Transverse colon (tissue), 4 donors: ENCODE data around the gene HMCN1. TPM values are rescaled to one million over a fixed set of nuclear protein-coding genes. Genes with fewer than 3 reads are reported as not detected.

Experiments
- DNase-seq: peaks from one replicate; pipeline ENCODE4 v3.0.0-alpha.2; 2019
- H3K27ac ChIP-seq, 4 donors: fragments of 200-600 bp; sonication (generic); 2 replicates each; pipeline ENCODE4 v1.5.1; 2016 to 2018; ENCODE audit warnings: inconsistent platforms in 4 of 4
- H3K27me3 ChIP-seq: fragments of 200-600 bp; sonication (generic); 2 replicates; pipeline ENCODE4 v1.5.1; 2017; ENCODE audit warnings: inconsistent platforms
- H3K36me3 ChIP-seq, 4 donors: fragments of 200-600 bp; sonication (generic); 2 replicates each; pipeline ENCODE4 v1.5.1; 2017 to 2019; ENCODE audit warnings: inconsistent platforms in 4 of 4
- H3K4me1 ChIP-seq, 4 donors: fragments of 200-600 bp; sonication (generic); 2 replicates each; pipeline ENCODE4 v1.5.1; 2017 to 2020; ENCODE audit warnings: inconsistent platforms in 4 of 4
- H3K4me3 ChIP-seq, 4 donors: fragments of 200-600 bp; sonication (generic); 1 replicate in 1 of 4; 2 replicates in 3 of 4; pipeline versions ENCODE4 v1.5.1 to v1.6.1; 2017 to 2019; ENCODE audit warnings: inconsistent platforms in 4 of 4
- H3K9me3 ChIP-seq, 2 donors: fragments of 200-600 bp; sonication (generic); 2 replicates each; pipeline ENCODE4 v1.5.1; 2017 to 2019; ENCODE audit warnings: inconsistent platforms in 2 of 2
- EP300 ChIP-seq: sonication (generic); formaldehyde crosslinking; IDR thresholded peaks from one replicate; pipeline ENCODE4 v1.6.1; 2017; ENCODE audit warnings: antibody characterized with exemption, low read depth
- POLR2A ChIP-seq: fragments of 450-650 bp; IDR thresholded peaks from one replicate; pipeline ENCODE4 v1.6.1; 2016; ENCODE audit warnings: antibody characterized with exemption, mild to moderate bottlenecking, moderate library complexity
- POLR2AphosphoS5 ChIP-seq, 3 donors: sonication (generic); formaldehyde crosslinking; IDR thresholded peaks; one replicate each; pipeline ENCODE4 v1.6.1; 2016; ENCODE audit warnings: antibody characterized with exemption in 3 of 3
- WGBS, 2 donors: methylation state at CpG; one replicate each; pipeline ENCODE4 v1.1.5; 2018; ENCODE audit warnings: low coverage in 1 of 2; 5-methylcytosine and 5-hydroxymethylcytosine counted together
- in situ Hi-C, 4 donors: fragments of 200-750 bp; cut with MboI; loops; one replicate each; pipeline versions ENCODE4 v1.15.0 to v1.15.1; 2017; ENCODE audit warnings: low sequenced_read_pairs in 3 of 4, low pct_ligation_motif_present in 1 of 4, low pct_unique_long_range_greater_than_20kb in 1 of 4
- intact Hi-C: fragments of 100-400 bp; cut with DNase I; formaldehyde crosslinking; loops from one replicate; pipeline ENCODE4 v1.15.1; 2023; ENCODE audit warnings: low total_unique reads
- total RNA-seq, 4 donors: library from RNA; depleted of rRNA; stranded (reverse); fragments of >200 nt; gene quantifications; one replicate each; pipeline ENCODE4 v1.1.0, GENCODE V29; 2016
- TF ChIP-seq, protein P1 (sequence below), 5 experiments: fragments of 200-600 bp in 3 of 5; fragments of 450-650 bp in 2 of 5; sonication (generic) in 3 of 5; IDR thresholded peaks; 1 replicate in 2 of 5; 2 replicates in 3 of 5; pipeline ENCODE4 v1.5.1; 2016 to 2017; ENCODE audit warnings: antibody characterized with exemption in 5 of 5, inconsistent platforms in 3 of 5, mild to moderate bottlenecking in 2 of 5, moderate library complexity in 1 of 5

The HMCN1 gene
- total RNA-seq, 4 donors from 2014 or later: 1.1 to 2.7 (median 2.1) TPM

DNA sequence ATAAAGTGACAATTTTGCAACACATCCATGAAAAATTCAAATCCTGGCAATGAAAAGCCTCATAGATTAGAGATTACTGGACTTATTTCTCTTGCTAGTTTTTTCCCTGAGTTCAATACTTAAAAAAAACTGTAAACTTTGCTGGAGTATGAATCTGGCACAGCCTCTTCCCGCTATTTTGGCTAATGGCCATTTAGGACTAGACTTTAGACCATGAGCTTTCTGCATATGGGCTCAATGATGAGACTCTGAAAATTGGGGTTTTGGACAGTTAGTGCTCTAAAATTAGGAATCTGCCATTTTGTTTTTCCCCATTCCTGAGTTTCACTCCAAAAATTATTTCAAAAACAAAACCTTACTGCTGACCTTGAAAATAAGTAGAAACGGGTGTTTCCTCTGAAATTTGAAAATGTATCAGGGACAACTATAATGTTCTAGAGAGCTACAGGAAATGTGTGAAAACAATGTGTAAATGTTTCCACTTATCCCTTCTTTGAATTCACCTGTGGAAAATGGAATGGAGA is 137.5 kb downstream of the HMCN1 start:
- no peak for DNase-seq
- no peaks in the 10 kb centered on the region for H3K36me3 ChIP-seq
- intact Hi-C loops (loop anchor here (10.0 kb wide), 1 partner anchor 107 kb away; no protein-coding TSS in a partner anchor), in situ Hi-C loops (no loop called here)
- peaks cover 0 to 29% (median 2%) of the 10 kb centered on the region in 4 donors for H3K4me1 ChIP-seq
- no peaks in the 10 kb centered on the region for H3K27me3 ChIP-seq
- 62 to 69% methylated on average over 2 of the region's 2 CpGs for WGBS, 2 donors
- H3K9me3 ChIP-seq: no peaks in the 10 kb centered on the region
- TF ChIP-seq EP300 (no peak), POLR2A (no peak)
- TF ChIP-seq, protein P1, sequence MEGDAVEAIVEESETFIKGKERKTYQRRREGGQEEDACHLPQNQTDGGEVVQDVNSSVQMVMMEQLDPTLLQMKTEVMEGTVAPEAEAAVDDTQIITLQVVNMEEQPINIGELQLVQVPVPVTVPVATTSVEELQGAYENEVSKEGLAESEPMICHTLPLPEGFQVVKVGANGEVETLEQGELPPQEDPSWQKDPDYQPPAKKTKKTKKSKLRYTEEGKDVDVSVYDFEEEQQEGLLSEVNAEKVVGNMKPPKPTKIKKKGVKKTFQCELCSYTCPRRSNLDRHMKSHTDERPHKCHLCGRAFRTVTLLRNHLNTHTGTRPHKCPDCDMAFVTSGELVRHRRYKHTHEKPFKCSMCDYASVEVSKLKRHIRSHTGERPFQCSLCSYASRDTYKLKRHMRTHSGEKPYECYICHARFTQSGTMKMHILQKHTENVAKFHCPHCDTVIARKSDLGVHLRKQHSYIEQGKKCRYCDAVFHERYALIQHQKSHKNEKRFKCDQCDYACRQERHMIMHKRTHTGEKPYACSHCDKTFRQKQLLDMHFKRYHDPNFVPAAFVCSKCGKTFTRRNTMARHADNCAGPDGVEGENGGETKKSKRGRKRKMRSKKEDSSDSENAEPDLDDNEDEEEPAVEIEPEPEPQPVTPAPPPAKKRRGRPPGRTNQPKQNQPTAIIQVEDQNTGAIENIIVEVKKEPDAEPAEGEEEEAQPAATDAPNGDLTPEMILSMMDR (IDR thresholded peaks at IDR 0.05): no peak
- no peak overlapping the region for H3K4me3 ChIP-seq
- H3K27ac ChIP-seq: no peak overlapping the region

DNA sequence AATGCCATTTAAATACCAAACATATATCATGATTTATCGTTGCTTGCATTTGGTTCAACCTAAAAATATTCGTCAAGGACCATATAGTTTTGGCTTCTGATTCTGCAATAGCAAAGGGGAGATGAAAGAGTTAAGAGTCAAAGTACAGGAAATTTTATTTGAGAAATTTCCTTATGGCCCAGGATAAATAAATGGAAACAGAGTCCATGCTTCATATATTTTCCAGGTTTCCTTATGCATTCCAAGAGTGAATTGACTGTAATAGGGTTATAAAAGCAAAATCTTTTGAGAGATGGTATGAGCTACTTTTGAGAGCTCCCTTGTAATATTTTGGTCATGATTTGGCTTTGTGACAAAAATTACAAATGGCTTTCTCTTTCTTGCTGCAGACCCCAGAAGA is 140.1 kb downstream of the HMCN1 start:
- H3K27ac ChIP-seq: peak overlapping the region in 1 of 4 donors; percentile 12
- TF ChIP-seq POLR2A (no peak), EP300 (no peak), POLR2AphosphoS5 (IDR thresholded peaks at IDR 0.05) (no peak)
- TF ChIP-seq, protein P1 (IDR thresholded peaks at IDR 0.05): no peak
- in situ Hi-C loops (no loop called here), intact Hi-C loops (loop anchor here (10.0 kb wide), 1 partner anchor 109 kb away; no protein-coding TSS in a partner anchor)
- no peak overlapping the region for H3K4me3 ChIP-seq
- no peaks in the 10 kb centered on the region for H3K27me3 ChIP-seq
- peaks cover 0 to 29% (median 2%) of the 10 kb centered on the region in 4 donors for H3K4me1 ChIP-seq
- WGBS, 2 donors: 39 to 55% methylated on average over 2 of the region's 2 CpGs
- no peaks in the 10 kb centered on the region for H3K9me3 ChIP-seq
- DNase-seq: no peak
- H3K36me3 ChIP-seq: no peaks in the 10 kb centered on the region

DNA sequence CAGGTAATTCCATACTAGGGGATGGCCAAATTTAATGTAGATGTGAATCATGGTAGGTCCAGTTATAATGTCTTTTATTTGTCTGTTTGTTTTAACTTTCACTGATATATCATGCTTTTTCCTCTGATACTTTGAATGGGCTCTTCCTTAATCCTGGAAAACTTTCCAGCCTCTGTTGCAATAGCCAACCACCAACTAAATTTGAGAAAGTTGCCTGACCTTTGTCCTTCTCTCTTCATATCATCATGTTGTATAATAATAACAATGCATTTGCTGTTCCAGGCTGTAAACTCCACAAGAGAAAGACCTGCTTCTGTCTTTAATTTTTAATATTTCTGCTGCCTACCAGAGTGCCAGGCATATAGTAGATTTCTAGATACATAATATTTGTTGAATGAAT is 146.1 kb downstream of the HMCN1 start:
- Histone ChIP-seq H3K36me3 (no peaks in the 10 kb centered on the region), H3K4me3 (no peak overlapping the region), H3K27me3 (no peaks in the 10 kb centered on the region), H3K27ac (peak overlapping the region in 2 of 4 donors; percentile 23 to 49), H3K9me3 (no peaks in the 10 kb centered on the region), H3K4me1 (peaks cover 0 to 18% (median 6%) of the 10 kb centered on the region in 4 donors)
- intact Hi-C loops (loop anchor here (1.0 kb wide), 1 partner anchor 23 kb away; no protein-coding TSS in a partner anchor), in situ Hi-C loops (no loop called here)
- no peak for DNase-seq
- TF ChIP-seq POLR2AphosphoS5 (IDR thresholded peaks at IDR 0.05): peak in 1 of 3 donors; percentile 9
- TF ChIP-seq POLR2A: no peak

DNA sequence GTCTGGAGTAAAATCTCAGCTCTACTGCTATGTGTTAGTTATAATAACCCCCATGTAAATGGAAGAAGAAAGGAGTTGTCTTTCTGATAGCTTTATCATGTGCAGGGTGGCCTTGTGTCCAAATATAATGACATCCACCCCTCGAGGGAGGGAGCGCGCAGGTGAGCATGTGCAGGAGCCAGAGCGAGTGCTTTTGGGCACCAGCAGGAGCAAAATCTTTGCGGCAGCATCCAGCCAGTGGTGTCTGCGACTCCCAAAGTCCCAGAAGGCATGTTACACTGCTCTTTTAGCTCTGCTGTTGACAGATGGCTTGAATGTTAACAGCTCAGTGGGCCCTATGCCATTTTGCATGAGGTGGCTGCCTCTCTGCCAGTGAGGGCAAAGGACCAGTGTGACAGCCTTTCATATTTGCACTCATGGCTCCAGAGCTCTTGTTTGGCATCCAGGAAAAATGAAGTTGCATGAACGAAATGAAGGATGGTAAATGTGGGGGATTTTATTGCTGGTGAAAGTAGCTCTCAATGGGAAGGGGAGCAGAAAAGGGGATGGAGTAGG is 146.7 kb downstream of the HMCN1 start:
- Histone ChIP-seq H3K4me1 (peaks cover 0 to 17% (median 6%) of the 10 kb centered on the region in 4 donors), H3K36me3 (no peaks in the 10 kb centered on the region), H3K9me3 (no peaks in the 10 kb centered on the region), H3K27me3 (no peaks in the 10 kb centered on the region), H3K27ac (peak overlapping the region in 2 of 4 donors; percentile 18 to 49), H3K4me3 (no peak overlapping the region)
- intact Hi-C loops: loop anchor here (1.0 kb wide), 1 partner anchor 22 kb away; no protein-coding TSS in a partner anchor
- TF ChIP-seq, protein P1 (IDR thresholded peaks at IDR 0.05): no peak
- TF ChIP-seq POLR2A: no peak
- TF ChIP-seq POLR2AphosphoS5 (IDR thresholded peaks at IDR 0.05): no peak
- TF ChIP-seq EP300: no peak
- DNase-seq: no peak
- WGBS, 2 donors: 33 to 75% methylated on average over 1 to 7 of the region's 7 CpGs
- in situ Hi-C loops: no loop called here
